ENCODE results near the gene BRD9. TPM values are rescaled to one million over a fixed set of nuclear protein-coding genes. Genes with fewer than 3 reads are reported as not detected.

The BRD9 gene
- total and polyA plus RNA-seq, 9 of the 15 experiments (the other 6 are each of a cell fraction or from before 2014, with no cell fraction given): 2.4 to 68.7 (median 44.9) TPM

GRCh38 chr5:892394-893136, at the start of gene BRD9, which contains the start of gene TRIP13 (continued):
- no peak for TF ChIP-seq ZNF764 (CRISPR knock-in tag; IDR thresholded peaks at IDR 0.05; ENCODE audit: low read depth)
- TF ChIP-seq ATF4 (CRISPR knock-in tag; IDR thresholded peaks at IDR 0.05): no peak
- peak; percentile 62; the same call in 1 of the 2 replicates for TF ChIP-seq ELF2 (CRISPR knock-in tag; IDR thresholded peaks at IDR 0.05)
- TF ChIP-seq GTF2B (IDR thresholded peaks at IDR 0.05; ENCODE audit: extremely low read depth, insufficient read length): no peak
- peak in 1 of 2 experiments; percentile 94; a peak in 2 of 4 replicates for TF ChIP-seq ZNF639 (CRISPR knock-in tag; conservative IDR thresholded peaks at IDR 0.05 in 1 of 2, IDR thresholded peaks at IDR 0.05 in 1 of 2)
- peak; percentile 75 for TF ChIP-seq U2AF1 (optimal IDR thresholded peaks at IDR 0.05; ENCODE audit: low read depth, low read length)
- 0 out of 2 replicates have a peak, but pooled peaks have one; percentile 39 for TF ChIP-seq ZNF76 (CRISPR knock-in tag; IDR thresholded peaks at IDR 0.05; ENCODE audit: borderline replicate concordance)
- TF ChIP-seq ATF2 (CRISPR knock-in tag; IDR thresholded peaks at IDR 0.05): peak; percentile 55; the same call in 1 of the 2 replicates
- TF ChIP-seq HEY1 (CRISPR knock-in tag; IDR thresholded peaks at IDR 0.05; ENCODE audit: borderline replicate concordance): no peak
- TF ChIP-seq ZNF232 (CRISPR knock-in tag; IDR thresholded peaks at IDR 0.05): 0 out of 2 replicates have a peak, but pooled peaks have one; percentile 34
- no peak; the same call in none of the 2 replicates for TF ChIP-seq HNRNPL (IDR thresholded peaks at IDR 0.05; ENCODE audit: low read depth, low read length)
- peak; percentile 94 for TF ChIP-seq VEZF1 (CRISPR knock-in tag; IDR thresholded peaks at IDR 0.05)
- peak; percentile 86 for TF ChIP-seq TFAP4 (CRISPR knock-in tag; IDR thresholded peaks at IDR 0.05; ENCODE audit: borderline replicate concordance)
- no peak for TF ChIP-seq CSDE1 (IDR thresholded peaks at IDR 0.05)
- TF ChIP-seq MTA2 (IDR thresholded peaks at IDR 0.05; ENCODE audit: low read depth): peak; percentile 50; the same call in 1 of the 2 replicates
- peak; percentile 88 for TF ChIP-seq CREB3L1 (IDR thresholded peaks at IDR 0.05; ENCODE audit: borderline replicate concordance, low read depth)

All from K562 (cell line).